Activated CD8-positive, alpha-beta T cell treated with anti-CD3 and anti-CD28 coated beads, Interleukin-2, amount 10 ng/mL, durations not matched to agents 7 days and 5 days (primary cell): ENCODE measurements around the gene CLASP1. TPM values are rescaled to one million over a fixed set of nuclear protein-coding genes. Genes with fewer than 3 reads are reported as not detected.
"Not testable (repeated sequence)": the region's sequence is repeated elsewhere in the genome, so short reads cannot be mapped to it uniquely, and the experiment has no call there.

ENCODE experiments used
- ATAC-seq: fragments of 150-1000 bp; cut with Tn5 transposase; one replicate; pipeline ENCODE4 v1.10.0; 2021; ENCODE audit warnings: moderate library complexity
- CTCF ChIA-PET: fragments of 350-600 bp; sonication (Branson Sonifier 250); formaldehyde crosslinking; loops from one replicate; lab custom pipeline; 2021; ENCODE audit warnings: antibody characterized with exemption; lab: Charles Lee
- POLR2A ChIA-PET: fragments of 350-600 bp; sonication (Branson Sonifier 250); formaldehyde crosslinking; loops from one replicate; lab custom pipeline; 2021; ENCODE audit warnings: antibody characterized with exemption; lab: Charles Lee
- DNase-seq: peaks from one replicate; pipeline ENCODE4 v3.0.0-alpha.2; 2020
- H3K27ac Mint-ChIP-seq: one replicate; pipeline ENCODE4 v1.8.0; 2021; ENCODE audit warnings: mild to moderate bottlenecking, mixed read lengths
- H3K27me3 Mint-ChIP-seq: one replicate; pipeline ENCODE4 v1.8.0; 2021; ENCODE audit warnings: low read depth, mixed read lengths
- H3K36me3 Mint-ChIP-seq: one replicate; pipeline ENCODE4 v1.8.0; 2021; ENCODE audit warnings: low read depth, mixed read lengths
- H3K4me1 Mint-ChIP-seq: one replicate; pipeline ENCODE4 v1.8.0; 2021; ENCODE audit warnings: low read depth, mixed read lengths
- H3K4me3 Mint-ChIP-seq: one replicate; pipeline ENCODE4 v1.8.0; 2021; ENCODE audit warnings: mild to moderate bottlenecking, mixed read lengths
- H3K9me3 Mint-ChIP-seq: one replicate; pipeline ENCODE4 v1.8.0; 2022; ENCODE audit warnings: mixed read lengths; ENCODE audit not compliant: insufficient read depth
- total RNA-seq, 2 experiments: library from RNA; stranded (reverse); gene quantifications; one replicate each; pipeline ENCODE4 v1.2.3, GENCODE V29; 2021

The CLASP1 gene
- total RNA-seq, 2 experiments from 2014 or later, result 62.3 to 65.2 TPM

- Mint-ChIP-seq H3K4me3 (no peak overlapping the region), H3K27me3 (no peaks in the 10 kb centered on the region), H3K9me3 (no peaks in the 10 kb centered on the region), H3K36me3 (peaks cover 47% of the 10 kb centered on the region), H3K27ac (no peak overlapping the region), H3K4me1 (peaks cover 6% of the 10 kb centered on the region)
- DNase-seq (no peak), ATAC-seq (no peak)
- ChIA-PET CTCF (no interaction called here), POLR2A (no interaction called here)
These were observed 299.4 kb downstream of the CLASP1 start for GRCh38 chr2:121349721-121350401.

GRCh38 chr2:121348128-121348740, 301.0 kb downstream of the CLASP1 start:
- no peak overlapping the region for H3K27ac Mint-ChIP-seq
- no peaks in the 10 kb centered on the region for H3K4me1 Mint-ChIP-seq
- H3K4me3 Mint-ChIP-seq, result no peak overlapping the region
- ChIA-PET CTCF (interaction anchor here (4.3 kb wide), 1 partner anchor 8 kb away, joined by 20 read pairs; no protein-coding TSS in a partner anchor), POLR2A (no interaction called here)
- no peaks in the 10 kb centered on the region for H3K9me3 Mint-ChIP-seq
- ATAC-seq, result no peak
- H3K27me3 Mint-ChIP-seq, result no peaks in the 10 kb centered on the region
- no peak for DNase-seq
- peaks cover 43% of the 10 kb centered on the region for H3K36me3 Mint-ChIP-seq

- Mint-ChIP-seq H3K4me1 (no peaks in the 10 kb centered on the region), H3K27ac (no peak overlapping the region), H3K27me3 (no peaks in the 10 kb centered on the region), H3K9me3 (no peaks in the 10 kb centered on the region), H3K4me3 (no peak overlapping the region), H3K36me3 (peaks cover 46% of the 10 kb centered on the region)
- POLR2A ChIA-PET, result no interaction called here
- CTCF ChIA-PET, result interaction anchor here (4.3 kb wide), 1 partner anchor 9 kb away, joined by 20 read pairs; no protein-coding TSS in a partner anchor
- no peak for DNase-seq
- ATAC-seq, result no peak
These were observed 302.4 kb downstream of the CLASP1 start for GRCh38 chr2:121346859-121347258.

GRCh38 chr2:121346407-121346806, 302.9 kb downstream of the CLASP1 start:
- DNase-seq (no peak), ATAC-seq (no peak)
- CTCF ChIA-PET, result interaction anchor here (4.3 kb wide), 1 partner anchor 10 kb away, joined by 20 read pairs; no protein-coding TSS in a partner anchor
- Mint-ChIP-seq H3K27ac (no peak overlapping the region), H3K4me3 (no peak overlapping the region), H3K27me3 (no peaks in the 10 kb centered on the region), H3K36me3 (peaks cover 48% of the 10 kb centered on the region), H3K9me3 (no peaks in the 10 kb centered on the region), H3K4me1 (no peaks in the 10 kb centered on the region)
- POLR2A ChIA-PET, result no interaction called here

- Mint-ChIP-seq H3K27ac (no peak overlapping the region), H3K9me3 (no peaks in the 10 kb centered on the region), H3K4me1 (no peaks in the 10 kb centered on the region), H3K36me3 (peaks cover 45% of the 10 kb centered on the region), H3K27me3 (no peaks in the 10 kb centered on the region), H3K4me3 (no peak overlapping the region)
- ChIA-PET CTCF (interaction anchor here (4.3 kb wide), 1 partner anchor 10 kb away, joined by 20 read pairs; no protein-coding TSS in a partner anchor), POLR2A (no interaction called here)
- ATAC-seq (no peak), DNase-seq (no peak)
These were observed 303.4 kb downstream of the CLASP1 start for GRCh38 chr2:121345887-121346286.

- Mint-ChIP-seq H3K36me3 (peaks cover 53% of the 10 kb centered on the region), H3K4me3 (no peak overlapping the region), H3K27ac (no peak overlapping the region), H3K27me3 (no peaks in the 10 kb centered on the region), H3K4me1 (no peaks in the 10 kb centered on the region), H3K9me3 (no peaks in the 10 kb centered on the region)
- ChIA-PET CTCF (interaction anchor here (4.3 kb wide), 1 partner anchor 11 kb away, joined by 20 read pairs; no protein-coding TSS in a partner anchor), POLR2A (interaction anchor here (0.9 kb wide), 1 partner anchor 24 kb away, joined by 3 read pairs; no protein-coding TSS in a partner anchor)
- ATAC-seq (no peak), DNase-seq (no peak)
These were observed 304.2 kb downstream of the CLASP1 start for GRCh38 chr2:121345101-121345500.

- not testable (repeated sequence) for H3K4me1 Mint-ChIP-seq, H3K9me3 Mint-ChIP-seq, DNase-seq, H3K27me3 Mint-ChIP-seq, ATAC-seq, H3K27ac Mint-ChIP-seq, H3K4me3 Mint-ChIP-seq
- ChIA-PET CTCF (interaction anchor here (4.3 kb wide), 1 partner anchor 12 kb away, joined by 20 read pairs; no protein-coding TSS in a partner anchor), POLR2A (interaction anchor here (0.9 kb wide), 1 partner anchor 26 kb away, joined by 3 read pairs; no protein-coding TSS in a partner anchor)
- peaks cover 57% of the 10 kb centered on the region for H3K36me3 Mint-ChIP-seq
These were observed 305.3 kb downstream of the CLASP1 start for GRCh38 chr2:121343828-121344399.

GRCh38 chr2:121343191-121343590, 306.1 kb downstream of the CLASP1 start:
- no peak for DNase-seq
- Mint-ChIP-seq H3K9me3 (no peaks in the 10 kb centered on the region), H3K27ac (no peak overlapping the region), H3K4me3 (no peak overlapping the region), H3K36me3 (peaks cover 53% of the 10 kb centered on the region), H3K4me1 (no peaks in the 10 kb centered on the region), H3K27me3 (no peaks in the 10 kb centered on the region)
- CTCF ChIA-PET, result interaction anchor here (1.6 kb wide), 1 partner anchor 13 kb away, joined by 6 read pairs; no protein-coding TSS in a partner anchor
- no peak for ATAC-seq
- POLR2A ChIA-PET, result no interaction called here

- POLR2A ChIA-PET, result no interaction called here
- H3K36me3 Mint-ChIP-seq, result peaks cover 50% of the 10 kb centered on the region
These were observed 306.5 kb downstream of the CLASP1 start for GRCh38 chr2:121342751-121343150.

GRCh38 chr2:121340926-121341325, 308.3 kb downstream of the CLASP1 start:
- Mint-ChIP-seq H3K4me1 (no peaks in the 10 kb centered on the region), H3K36me3 (peaks cover 34% of the 10 kb centered on the region), H3K27me3 (no peaks in the 10 kb centered on the region), H3K27ac (peak overlapping the region; percentile 44), H3K9me3 (no peaks in the 10 kb centered on the region), H3K4me3 (no peak overlapping the region)
- DNase-seq (no peak), ATAC-seq (no peak)
- CTCF ChIA-PET, result interaction anchor here (0.9 to 1.3 kb wide), 2 partner anchors 13 to 15 kb away, joined by 3 to 4 read pairs; no protein-coding TSS in a partner anchor
- POLR2A ChIA-PET, result interaction anchor here (0.8 kb wide), 1 partner anchor 12 kb away, joined by 3 read pairs; no protein-coding TSS in a partner anchor

More at GRCh38 chr2:121342751-121343150, 306.5 kb downstream of the CLASP1 start:
- DNase-seq, result no peak
- no peaks in the 10 kb centered on the region for H3K9me3 Mint-ChIP-seq
- no peaks in the 10 kb centered on the region for H3K4me1 Mint-ChIP-seq
- no peak for ATAC-seq
- CTCF ChIA-PET, result interaction anchor here (1.6 kb wide), 1 partner anchor 13 kb away, joined by 6 read pairs; no protein-coding TSS in a partner anchor
- H3K4me3 Mint-ChIP-seq, result no peak overlapping the region
- no peak overlapping the region for H3K27ac Mint-ChIP-seq
- H3K27me3 Mint-ChIP-seq, result no peaks in the 10 kb centered on the region

- Mint-ChIP-seq H3K4me3 (no peak overlapping the region), H3K27ac (no peak overlapping the region), H3K27me3 (no peaks in the 10 kb centered on the region), H3K36me3 (peaks cover 21% of the 10 kb centered on the region), H3K4me1 (no peaks in the 10 kb centered on the region), H3K9me3 (no peaks in the 10 kb centered on the region)
- no peak for DNase-seq
- ChIA-PET CTCF (no interaction called here), POLR2A (no interaction called here)
- no peak for ATAC-seq
These were observed 311.0 kb downstream of the CLASP1 start for GRCh38 chr2:121338281-121338680.
